ENCODE data around the gene MISP. TPM values are rescaled to one million over a fixed set of nuclear protein-coding genes. Genes with fewer than 3 reads are reported as not detected.

Gene MISP
- total and polyA plus RNA-seq, 9 of the 15 experiments (the other 6 are each of a cell fraction or from before 2014, with no cell fraction given) = 0.04 to 0.29 (median 0.05) TPM; not detected in 5

- TF ChIP-seq ELF1 (tag; IDR thresholded peaks at IDR 0.05) (0 out of 2 replicates have a peak, but pooled peaks have one; percentile 38), HNRNPK (IDR thresholded peaks at IDR 0.05; ENCODE audit: low read depth, low read length, poor library complexity, severe bottlenecking) (no peak), SP2 (IDR thresholded peaks at IDR 0.05; ENCODE audit: extremely low read depth, low read depth, low read length, poor library complexity, severe bottlenecking) (no peak), NR2C2 (CRISPR knock-in tag; IDR thresholded peaks at IDR 0.05) (no peak), NR2C2 (tag; IDR thresholded peaks at IDR 0.05) (peak; percentile 75), HEY1 (CRISPR knock-in tag; IDR thresholded peaks at IDR 0.05; ENCODE audit: borderline replicate concordance) (no peak), ZNF589 (CRISPR knock-in tag; IDR thresholded peaks at IDR 0.05; ENCODE audit: low read depth) (no peak), FOXJ2 (tag; IDR thresholded peaks at IDR 0.05) (no peak), TAF1 (IDR thresholded peaks at IDR 0.05; ENCODE audit: control insufficient read depth, extremely low read depth, insufficient read depth, low read length, severe bottlenecking) (peak; percentile 30), E2F6 (IDR thresholded peaks at IDR 0.05; ENCODE audit: borderline replicate concordance in 1 of 2, extremely low read depth in 1 of 2, insufficient read depth in 1 of 2, insufficient read length in 1 of 2, low read depth in 1 of 2, low read length in 1 of 2, poor library complexity in 1 of 2, severe bottlenecking in 1 of 2) (peak; percentile 23 to 52), NR4A1 (CRISPR knock-in tag; IDR thresholded peaks at IDR 0.05) (no peak), NR4A1 (tag; IDR thresholded peaks at IDR 0.05) (no peak), MAX (CRISPR knock-in tag; IDR thresholded peaks at IDR 0.05) (0 out of 2 replicates have a peak, but pooled peaks have one; percentile 23), SNIP1 (IDR thresholded peaks at IDR 0.05; ENCODE audit: low read depth) (no peak), TBP (optimal IDR thresholded peaks at IDR 0.05; ENCODE audit: low read depth, low read length) (no peak), MEIS2 (IDR thresholded peaks at IDR 0.05; ENCODE audit: partially characterized antibody) (peak; percentile 44), ZNF232 (CRISPR knock-in tag; IDR thresholded peaks at IDR 0.05) (no peak), TOE1 (IDR thresholded peaks at IDR 0.05; ENCODE audit: borderline replicate concordance) (no peak), TOE1 (CRISPR knock-in tag; IDR thresholded peaks at IDR 0.05; ENCODE audit: borderline replicate concordance, low read depth) (no peak), NELFE (IDR thresholded peaks at IDR 0.05; ENCODE audit: insufficient read depth, insufficient read length) (no peak), ZNF586 (CRISPR knock-in tag; conservative IDR thresholded peaks at IDR 0.05) (no peak), CEBPB (tag; IDR thresholded peaks at IDR 0.05) (0 out of 2 replicates have a peak, but pooled peaks have one; percentile 6), SMARCA4 (IDR thresholded peaks at IDR 0.05) (0 out of 2 replicates have a peak, but pooled peaks have one; percentile 23), ZNF740 (CRISPR knock-in tag; IDR thresholded peaks at IDR 0.05) (no peak), ZNF740 (tag; IDR thresholded peaks at IDR 0.05) (peak in 1 of 2 experiments; percentile 40; a peak in 1 of 4 replicates), RAD21 (CRISPR knock-in tag; conservative IDR thresholded peaks at IDR 0.05 in 1 of 2, IDR thresholded peaks at IDR 0.05 in 1 of 2) (peak in 1 of 2 experiments; percentile 15; a peak in 1 of 4 replicates), EP300 (IDR thresholded peaks at IDR 0.05; ENCODE audit: low read length) (no peak)
Observed at GRCh38 chr19:788983-789700, 38.2 kb downstream of the MISP start (continued).
